GM23338 (cell line): Measurements from ENCODE around the gene UGT1A10. TPM values are rescaled to one million over a fixed set of nuclear protein-coding genes. Genes with fewer than 3 reads are reported as not detected.

Experiments
- ATAC-seq: fragments of 200-7000 bp; cut with Tn5 transposase; 3 replicates; pipeline ENCODE4 v1.9.1; 2020
- DNase-seq: peaks from one replicate; pipeline ENCODE4 v3.0.0-alpha.2; 2015; ENCODE audit warnings: low spot score
- H2AFZ ChIP-seq: fragments of 200-600 bp; sonication (generic); 2 replicates; pipeline ENCODE4 v1.8.0; 2016; ENCODE audit warnings: antibody characterized with exemption, mild to moderate bottlenecking, moderate library complexity
- H3F3A ChIP-seq: fragments of 200-600 bp; sonication (generic); replicated peaks from 2 replicates; pipeline ENCODE4 v1.8.0; 2017; ENCODE audit warnings: antibody characterized with exemption, mixed run types, low read depth
- H3K27ac ChIP-seq: fragments of 200-600 bp; sonication (generic); 2 replicates; pipeline ENCODE4 v1.6.1; 2016; ENCODE audit warnings: low read depth
- H3K27me3 ChIP-seq: fragments of 200-600 bp; sonication (generic); 2 replicates; pipeline ENCODE4 v1.8.0; 2016; ENCODE audit warnings: mild to moderate bottlenecking, mixed run types, moderate library complexity; ENCODE audit not compliant: insufficient read depth
- H3K36me3 ChIP-seq: fragments of 200-600 bp; sonication (generic); 2 replicates; pipeline ENCODE4 v1.8.0; 2016; ENCODE audit warnings: mild to moderate bottlenecking; ENCODE audit not compliant: insufficient read depth
- H3K4me1 ChIP-seq: fragments of 200-600 bp; sonication (generic); 2 replicates; pipeline ENCODE4 v1.8.0; 2016; ENCODE audit warnings: mild to moderate bottlenecking, moderate library complexity; ENCODE audit not compliant: insufficient read depth
- H3K4me2 ChIP-seq: fragments of 200-600 bp; sonication (generic); 2 replicates; pipeline ENCODE4 v1.7.1; 2017; ENCODE audit warnings: mixed run types
- H3K4me3 ChIP-seq: fragments of 200-600 bp; sonication (generic); 2 replicates; pipeline ENCODE4 v1.6.1; 2016; ENCODE audit warnings: mixed run types
- H3K79me2 ChIP-seq: fragments of 200-600 bp; sonication (generic); replicated peaks from 2 replicates; pipeline ENCODE4 v1.8.0; 2017; ENCODE audit warnings: mild to moderate bottlenecking; ENCODE audit not compliant: insufficient read depth
- H3K9me2 ChIP-seq: fragments of 200-600 bp; sonication (generic); 2 replicates; pipeline ENCODE4 v1.8.0; 2017; ENCODE audit not compliant: insufficient read depth
- H4K20me1 ChIP-seq: fragments of 200-600 bp; sonication (generic); replicated peaks from 2 replicates; pipeline ENCODE4 v1.8.0; 2017; ENCODE audit warnings: mild to moderate bottlenecking; ENCODE audit not compliant: insufficient read depth
- H3K27ac Mint-ChIP-seq: 2 replicates; pipeline ENCODE4 v1.8.0; 2020; ENCODE audit warnings: inconsistent platforms, mild to moderate bottlenecking, moderate library complexity, mixed read lengths
- H3K27me3 Mint-ChIP-seq: 3 replicates; pipeline ENCODE4 v1.8.0; 2022; ENCODE audit warnings: low read depth, mild to moderate bottlenecking, moderate library complexity, mixed read lengths, inconsistent platforms; ENCODE audit not compliant: insufficient read depth, poor library complexity
- H3K36me3 Mint-ChIP-seq: 3 replicates; pipeline ENCODE4 v1.8.0; 2021; ENCODE audit warnings: low read depth, mild to moderate bottlenecking, inconsistent platforms, moderate library complexity, mixed read lengths
- H3K4me1 Mint-ChIP-seq: 3 replicates; pipeline ENCODE4 v1.8.0; 2020; ENCODE audit warnings: mild to moderate bottlenecking, inconsistent platforms, mixed read lengths
- H3K4me3 Mint-ChIP-seq: 3 replicates; pipeline ENCODE4 v1.8.0; 2021; ENCODE audit warnings: moderate library complexity, mild to moderate bottlenecking, inconsistent platforms, mixed read lengths
- H3K9me3 Mint-ChIP-seq: 3 replicates; pipeline ENCODE4 v1.8.0; 2020; ENCODE audit warnings: moderate library complexity, mild to moderate bottlenecking, inconsistent platforms, mixed read lengths
- CREB1 ChIP-seq: fragments of 250-450 bp; sonication (Bioruptor Pico); IDR thresholded peaks from 2 replicates; pipeline ENCODE4 v1.5.0; 2020; ENCODE audit warnings: low read depth, mild to moderate bottlenecking, moderate library complexity
- CTCF ChIP-seq, 2 experiments: fragments of 200-600 bp in 1 of 2; sonication (generic) in 1 of 2; conservative IDR thresholded peaks; 2 replicates each; pipeline versions ENCODE4 v1.5.1 to v1.6.1; 2016 to 2017; ENCODE audit warnings: antibody characterized with exemption in 2 of 2, low read depth in 2 of 2, mild to moderate bottlenecking in 2 of 2, moderate library complexity in 1 of 2
- EZH2 ChIP-seq: fragments of 200-600 bp; sonication (generic); IDR thresholded peaks from one replicate; pipeline ENCODE4 v1.8.0; 2017; ENCODE audit warnings: antibody characterized with exemption, mild to moderate bottlenecking, low read depth; ENCODE audit not compliant: unreplicated experiment
- EZH2phosphoT487 ChIP-seq: fragments of 200-600 bp; sonication (generic); IDR thresholded peaks from one replicate; pipeline ENCODE4 v1.8.1; 2018; ENCODE audit warnings: antibody characterized with exemption; ENCODE audit not compliant: unreplicated experiment
- JUNB ChIP-seq: IDR thresholded peaks from one replicate; pipeline ENCODE4 v1.6.1; 2016; ENCODE audit warnings: antibody characterized with exemption; ENCODE audit not compliant: unreplicated experiment
- NANOG ChIP-seq: IDR thresholded peaks from 2 replicates; pipeline ENCODE4 v1.6.1; 2016; ENCODE audit warnings: antibody characterized with exemption, borderline replicate concordance
- POLR2AphosphoS5 ChIP-seq: IDR thresholded peaks from 2 replicates; pipeline ENCODE4 v1.6.1; 2016; ENCODE audit warnings: antibody characterized with exemption, low read depth
- STAT1 ChIP-seq: IDR thresholded peaks from one replicate; pipeline ENCODE4 v1.6.1; 2016; ENCODE audit warnings: antibody characterized with exemption; ENCODE audit not compliant: unreplicated experiment
- ZNF114 ChIP-seq: fragments of 250-450 bp; sonication (Bioruptor Pico); IDR thresholded peaks from 2 replicates; pipeline ENCODE4 v1.5.0; 2020; ENCODE audit warnings: mild to moderate bottlenecking, moderate library complexity
- ZNF331 ChIP-seq: fragments of 250-450 bp; sonication (Bioruptor Pico); IDR thresholded peaks from 2 replicates; pipeline ENCODE4 v1.5.0; 2020; ENCODE audit warnings: low read depth, mild to moderate bottlenecking, moderate library complexity
- polyA plus RNA-seq: library from polyadenylated mRNA; unstranded; fragments of >200 nt; fragmentation: Nextera tagmentation; extraction: Ambion mirVana; gene quantifications from 2 replicates; pipeline ENCODE4 v1.2.1, GENCODE V29; 2016
- total RNA-seq: library from RNA; depleted of rRNA; stranded (reverse); fragments of >200 nt; shearing (Covaris generic); gene quantifications from 2 replicates; pipeline ENCODE4 v1.2.3, GENCODE V29; 2014
- TF ChIP-seq, protein P1 (sequence below): IDR thresholded peaks from one replicate; pipeline ENCODE4 v1.6.1; 2018; ENCODE audit warnings: antibody characterized with exemption; ENCODE audit not compliant: unreplicated experiment
- TF ChIP-seq, protein P2 (sequence below): IDR thresholded peaks from 2 replicates; pipeline ENCODE4 v1.6.1; 2016; ENCODE audit warnings: antibody characterized with exemption
- TF ChIP-seq, protein P3 (sequence below): fragments of 250-450 bp; sonication (Bioruptor Pico); IDR thresholded peaks from 2 replicates; pipeline ENCODE4 v1.5.0; 2020; ENCODE audit warnings: mild to moderate bottlenecking, moderate library complexity

UGT1A10 gene
- total and polyA plus RNA-seq, 2 experiments from 2014 or later = not detected

DNA sequence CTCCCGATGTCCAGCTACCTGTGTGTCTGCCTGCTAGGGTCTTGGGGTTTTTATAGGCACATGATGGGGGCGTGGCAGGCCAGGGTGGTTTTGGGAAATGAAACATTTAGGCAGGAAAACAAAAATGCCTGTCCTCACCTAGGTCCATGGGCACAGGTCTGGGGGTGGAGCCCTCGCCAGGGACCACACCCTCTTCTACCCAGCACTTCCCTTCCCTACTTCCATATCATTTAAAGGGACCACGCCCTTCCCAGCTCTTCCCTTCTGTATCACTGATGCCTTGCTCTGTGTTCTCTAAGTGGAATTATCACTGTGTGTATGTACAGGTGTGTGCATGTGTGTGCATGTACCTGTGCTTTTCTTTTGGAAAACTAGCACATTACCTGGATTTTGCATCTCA lies 130.2 kb downstream of the UGT1A10 start:
- no peaks in the 10 kb centered on the region for H3K36me3 ChIP-seq
- no peaks in the 10 kb centered on the region for H3K27me3 ChIP-seq
- no peak overlapping the region for H2AFZ ChIP-seq
- Mint-ChIP-seq H3K27ac (no peak overlapping the region), H3K4me3 (no peak overlapping the region), H3K4me1 (peaks cover 9% of the 10 kb centered on the region), H3K36me3 (no peaks in the 10 kb centered on the region; the same call in 2 of the 3 replicates), H3K27me3 (no peaks in the 10 kb centered on the region), H3K9me3 (peaks cover 3% of the 10 kb centered on the region; the same call in 2 of the 3 replicates)
- no peak for DNase-seq
- no peaks in the 10 kb centered on the region for H4K20me1 ChIP-seq
- no peaks in the 10 kb centered on the region for H3K4me1 ChIP-seq
- no peaks in the 10 kb centered on the region for H3K79me2 ChIP-seq
- TF ChIP-seq NANOG (no peak), EZH2phosphoT487 (no peak), POLR2AphosphoS5 (no peak), ZNF331 (CRISPR knock-in tag) (no peak), CREB1 (CRISPR knock-in tag) (no peak), CTCF (conservative IDR thresholded peaks at IDR 0.05; ENCODE audit: low read depth in 2 of 2) (no peak), ZNF114 (CRISPR knock-in tag) (no peak), EZH2 (no peak), JUNB (no peak), STAT1 (no peak)
- TF ChIP-seq, protein P1, sequence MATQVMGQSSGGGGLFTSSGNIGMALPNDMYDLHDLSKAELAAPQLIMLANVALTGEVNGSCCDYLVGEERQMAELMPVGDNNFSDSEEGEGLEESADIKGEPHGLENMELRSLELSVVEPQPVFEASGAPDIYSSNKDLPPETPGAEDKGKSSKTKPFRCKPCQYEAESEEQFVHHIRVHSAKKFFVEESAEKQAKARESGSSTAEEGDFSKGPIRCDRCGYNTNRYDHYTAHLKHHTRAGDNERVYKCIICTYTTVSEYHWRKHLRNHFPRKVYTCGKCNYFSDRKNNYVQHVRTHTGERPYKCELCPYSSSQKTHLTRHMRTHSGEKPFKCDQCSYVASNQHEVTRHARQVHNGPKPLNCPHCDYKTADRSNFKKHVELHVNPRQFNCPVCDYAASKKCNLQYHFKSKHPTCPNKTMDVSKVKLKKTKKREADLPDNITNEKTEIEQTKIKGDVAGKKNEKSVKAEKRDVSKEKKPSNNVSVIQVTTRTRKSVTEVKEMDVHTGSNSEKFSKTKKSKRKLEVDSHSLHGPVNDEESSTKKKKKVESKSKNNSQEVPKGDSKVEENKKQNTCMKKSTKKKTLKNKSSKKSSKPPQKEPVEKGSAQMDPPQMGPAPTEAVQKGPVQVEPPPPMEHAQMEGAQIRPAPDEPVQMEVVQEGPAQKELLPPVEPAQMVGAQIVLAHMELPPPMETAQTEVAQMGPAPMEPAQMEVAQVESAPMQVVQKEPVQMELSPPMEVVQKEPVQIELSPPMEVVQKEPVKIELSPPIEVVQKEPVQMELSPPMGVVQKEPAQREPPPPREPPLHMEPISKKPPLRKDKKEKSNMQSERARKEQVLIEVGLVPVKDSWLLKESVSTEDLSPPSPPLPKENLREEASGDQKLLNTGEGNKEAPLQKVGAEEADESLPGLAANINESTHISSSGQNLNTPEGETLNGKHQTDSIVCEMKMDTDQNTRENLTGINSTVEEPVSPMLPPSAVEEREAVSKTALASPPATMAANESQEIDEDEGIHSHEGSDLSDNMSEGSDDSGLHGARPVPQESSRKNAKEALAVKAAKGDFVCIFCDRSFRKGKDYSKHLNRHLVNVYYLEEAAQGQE = no peak
- TF ChIP-seq, protein P2, sequence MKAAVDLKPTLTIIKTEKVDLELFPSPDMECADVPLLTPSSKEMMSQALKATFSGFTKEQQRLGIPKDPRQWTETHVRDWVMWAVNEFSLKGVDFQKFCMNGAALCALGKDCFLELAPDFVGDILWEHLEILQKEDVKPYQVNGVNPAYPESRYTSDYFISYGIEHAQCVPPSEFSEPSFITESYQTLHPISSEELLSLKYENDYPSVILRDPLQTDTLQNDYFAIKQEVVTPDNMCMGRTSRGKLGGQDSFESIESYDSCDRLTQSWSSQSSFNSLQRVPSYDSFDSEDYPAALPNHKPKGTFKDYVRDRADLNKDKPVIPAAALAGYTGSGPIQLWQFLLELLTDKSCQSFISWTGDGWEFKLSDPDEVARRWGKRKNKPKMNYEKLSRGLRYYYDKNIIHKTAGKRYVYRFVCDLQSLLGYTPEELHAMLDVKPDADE = no peak
- TF ChIP-seq, protein P3, sequence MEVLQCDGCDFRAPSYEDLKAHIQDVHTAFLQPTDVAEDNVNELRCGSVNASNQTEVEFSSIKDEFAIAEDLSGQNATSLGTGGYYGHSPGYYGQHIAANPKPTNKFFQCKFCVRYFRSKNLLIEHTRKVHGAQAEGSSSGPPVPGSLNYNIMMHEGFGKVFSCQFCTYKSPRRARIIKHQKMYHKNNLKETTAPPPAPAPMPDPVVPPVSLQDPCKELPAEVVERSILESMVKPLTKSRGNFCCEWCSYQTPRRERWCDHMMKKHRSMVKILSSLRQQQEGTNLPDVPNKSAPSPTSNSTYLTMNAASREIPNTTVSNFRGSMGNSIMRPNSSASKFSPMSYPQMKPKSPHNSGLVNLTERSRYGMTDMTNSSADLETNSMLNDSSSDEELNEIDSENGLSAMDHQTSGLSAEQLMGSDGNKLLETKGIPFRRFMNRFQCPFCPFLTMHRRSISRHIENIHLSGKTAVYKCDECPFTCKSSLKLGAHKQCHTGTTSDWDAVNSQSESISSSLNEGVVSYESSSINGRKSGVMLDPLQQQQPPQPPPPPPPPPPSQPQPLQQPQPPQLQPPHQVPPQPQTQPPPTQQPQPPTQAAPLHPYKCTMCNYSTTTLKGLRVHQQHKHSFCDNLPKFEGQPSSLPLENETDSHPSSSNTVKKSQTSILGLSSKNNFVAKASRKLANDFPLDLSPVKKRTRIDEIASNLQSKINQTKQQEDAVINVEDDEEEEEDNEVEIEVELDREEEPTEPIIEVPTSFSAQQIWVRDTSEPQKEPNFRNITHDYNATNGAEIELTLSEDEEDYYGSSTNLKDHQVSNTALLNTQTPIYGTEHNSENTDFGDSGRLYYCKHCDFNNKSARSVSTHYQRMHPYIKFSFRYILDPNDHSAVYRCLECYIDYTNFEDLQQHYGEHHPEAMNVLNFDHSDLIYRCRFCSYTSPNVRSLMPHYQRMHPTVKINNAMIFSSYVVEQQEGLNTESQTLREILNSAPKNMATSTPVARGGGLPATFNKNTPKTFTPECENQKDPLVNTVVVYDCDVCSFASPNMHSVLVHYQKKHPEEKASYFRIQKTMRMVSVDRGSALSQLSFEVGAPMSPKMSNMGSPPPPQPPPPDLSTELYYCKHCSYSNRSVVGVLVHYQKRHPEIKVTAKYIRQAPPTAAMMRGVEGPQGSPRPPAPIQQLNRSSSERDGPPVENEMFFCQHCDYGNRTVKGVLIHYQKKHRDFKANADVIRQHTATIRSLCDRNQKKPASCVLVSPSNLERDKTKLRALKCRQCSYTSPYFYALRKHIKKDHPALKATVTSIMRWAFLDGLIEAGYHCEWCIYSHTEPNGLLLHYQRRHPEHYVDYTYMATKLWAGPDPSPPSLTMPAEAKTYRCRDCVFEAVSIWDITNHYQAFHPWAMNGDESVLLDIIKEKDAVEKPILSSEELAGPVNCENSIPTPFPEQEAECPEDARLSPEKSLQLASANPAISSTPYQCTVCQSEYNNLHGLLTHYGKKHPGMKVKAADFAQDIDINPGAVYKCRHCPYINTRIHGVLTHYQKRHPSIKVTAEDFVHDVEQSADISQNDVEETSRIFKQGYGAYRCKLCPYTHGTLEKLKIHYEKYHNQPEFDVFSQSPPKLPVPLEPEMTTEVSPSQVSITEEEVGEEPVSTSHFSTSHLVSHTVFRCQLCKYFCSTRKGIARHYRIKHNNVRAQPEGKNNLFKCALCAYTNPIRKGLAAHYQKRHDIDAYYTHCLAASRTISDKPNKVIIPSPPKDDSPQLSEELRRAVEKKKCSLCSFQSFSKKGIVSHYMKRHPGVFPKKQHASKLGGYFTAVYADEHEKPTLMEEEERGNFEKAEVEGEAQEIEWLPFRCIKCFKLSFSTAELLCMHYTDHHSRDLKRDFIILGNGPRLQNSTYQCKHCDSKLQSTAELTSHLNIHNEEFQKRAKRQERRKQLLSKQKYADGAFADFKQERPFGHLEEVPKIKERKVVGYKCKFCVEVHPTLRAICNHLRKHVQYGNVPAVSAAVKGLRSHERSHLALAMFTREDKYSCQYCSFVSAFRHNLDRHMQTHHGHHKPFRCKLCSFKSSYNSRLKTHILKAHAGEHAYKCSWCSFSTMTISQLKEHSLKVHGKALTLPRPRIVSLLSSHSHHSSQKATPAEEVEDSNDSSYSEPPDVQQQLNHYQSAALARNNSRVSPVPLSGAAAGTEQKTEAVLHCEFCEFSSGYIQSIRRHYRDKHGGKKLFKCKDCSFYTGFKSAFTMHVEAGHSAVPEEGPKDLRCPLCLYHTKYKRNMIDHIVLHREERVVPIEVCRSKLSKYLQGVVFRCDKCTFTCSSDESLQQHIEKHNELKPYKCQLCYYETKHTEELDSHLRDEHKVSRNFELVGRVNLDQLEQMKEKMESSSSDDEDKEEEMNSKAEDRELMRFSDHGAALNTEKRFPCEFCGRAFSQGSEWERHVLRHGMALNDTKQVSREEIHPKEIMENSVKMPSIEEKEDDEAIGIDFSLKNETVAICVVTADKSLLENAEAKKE (CRISPR knock-in tag) = no peak
- no peak overlapping the region for H3K4me2 ChIP-seq
- no peak for ATAC-seq
- no peaks in the 10 kb centered on the region for H3F3A ChIP-seq
- H3K9me2 ChIP-seq = no peaks in the 10 kb centered on the region; the same call in 1 of the 2 replicates
- no peak overlapping the region for H3K4me3 ChIP-seq
- H3K27ac ChIP-seq = no peak overlapping the region
